CD1c-positive myeloid dendritic cell (primary cell): Measurements from ENCODE around the gene BHLHE40.

Experiments used
- DNase-seq: peaks from one replicate; pipeline ENCODE4 v3.0.0-alpha.2; 2016; ENCODE audit errors: extremely low spot score

Gene BHLHE40

GRCh38 chr3:4983739-4984510, 4.7 kb downstream of the BHLHE40 start:
- peak; percentile 80 for DNase-seq

GRCh38 chr3:4984511-4984864, 5.3 kb downstream of the BHLHE40 start:
- no peak for DNase-seq

GRCh38 chr3:4985330-4986174, 6.3 kb downstream of the BHLHE40 start:
- DNase-seq = no peak

GRCh38 chr3:4986175-4986781, 7.0 kb downstream of the BHLHE40 start:
- DNase-seq = no peak

GRCh38 chr3:4986782-4987537, 7.7 kb downstream of the BHLHE40 start:
- peak; percentile 93 for DNase-seq

- DNase-seq = peak; percentile 61
Measured at GRCh38 chr3:4987538-4988296, 8.5 kb downstream of the BHLHE40 start.

- peak; percentile 52 for DNase-seq
Measured at GRCh38 chr3:4988983-4989834, 10.0 kb downstream of the BHLHE40 start.

GRCh38 chr3:4990069-4990468, 10.8 kb downstream of the BHLHE40 start:
- peak; percentile 88 for DNase-seq

GRCh38 chr3:4992118-4992517, 12.9 kb downstream of the BHLHE40 start:
- no peak for DNase-seq

GRCh38 chr3:4993276-4994143, 14.3 kb downstream of the BHLHE40 start:
- no peak for DNase-seq

GRCh38 chr3:4994144-4994730, 15.0 kb downstream of the BHLHE40 start:
- peak; percentile 57 for DNase-seq

GRCh38 chr3:4994823-4995499, 15.7 kb downstream of the BHLHE40 start:
- DNase-seq = peak; percentile 36

- peak; percentile 59 for DNase-seq
Measured at GRCh38 chr3:4995500-4996053, 16.3 kb downstream of the BHLHE40 start.

GRCh38 chr3:4996223-4996765, 17.1 kb downstream of the BHLHE40 start:
- DNase-seq = no peak

GRCh38 chr3:4996771-4997291, 17.6 kb downstream of the BHLHE40 start:
- DNase-seq = no peak

- no peak for DNase-seq
Measured at GRCh38 chr3:4997946-4998345, 18.7 kb downstream of the BHLHE40 start.

GRCh38 chr3:4999531-5000184, 20.4 kb downstream of the BHLHE40 start:
- no peak for DNase-seq
